Endothelial cell of umbilical vein (primary cell): ENCODE data around the gene WASF2. TPM values are rescaled to one million over a fixed set of nuclear protein-coding genes. Genes with fewer than 3 reads are reported as not detected.

Experiments
- BruUV-seq: library from RNA; stranded (reverse); fragments of 400-500 nt; replicated peaks from 2 replicates; lab custom pipeline; 2021; lab: Mats Ljungman, UMichigan
- CTCF ChIA-PET: fragments of 300-600, 350-600 bp; sonication (Branson Sonifier 250); formaldehyde crosslinking; loops from one replicate; lab custom pipeline; 2021; ENCODE audit warnings: antibody characterized with exemption, inconsistent platforms; lab: Charles Lee
- POLR2A ChIA-PET: fragments of 300-600, 350-600 bp; sonication (Branson Sonifier 250); formaldehyde crosslinking; loops from one replicate; lab custom pipeline; 2021; ENCODE audit warnings: antibody characterized with exemption, inconsistent platforms; lab: Charles Lee
- DNase-seq: peaks from one replicate; pipeline ENCODE4 v3.0.0-alpha.2; 2011; ENCODE audit warnings: low read depth, low spot score
- FAIRE-seq: peaks from 2 replicates; lab custom pipeline; 2011; peaks lifted over from hg19 to GRCh38; lab: Jason Lieb, UNC
- H2AFZ ChIP-seq: 2 replicates; pipeline ENCODE4 v1.6.0; 2012; ENCODE audit warnings: low read depth, low read length, control low read depth, inconsistent platforms
- H3K27ac ChIP-seq: 2 replicates; pipeline ENCODE4 v1.5.1; 2011; ENCODE audit warnings: low read depth, mild to moderate bottlenecking, control low read depth, low read length, moderate library complexity; ENCODE audit not compliant: insufficient read depth
- H3K27me3 ChIP-seq, 2 experiments: 2 replicates each; pipeline versions ENCODE4 v1.6.0 to v1.6.1; 2011; ENCODE audit warnings: low read length in 2 of 2, mixed read lengths in 1 of 2; ENCODE audit not compliant: control insufficient read depth in 2 of 2, insufficient read depth in 2 of 2
- H3K36me3 ChIP-seq, 2 experiments: 2 replicates in 1 of 2; 3 replicates in 1 of 2; pipeline ENCODE4 v1.5.1; 2011; ENCODE audit warnings: low read length in 2 of 2, mild to moderate bottlenecking in 1 of 2, moderate library complexity in 1 of 2; ENCODE audit not compliant: control insufficient read depth in 2 of 2, insufficient read depth in 2 of 2; ENCODE audit errors: extremely low read depth in 1 of 2
- H3K4me1 ChIP-seq: 3 replicates; pipeline ENCODE4 v1.5.1; 2011; ENCODE audit warnings: mild to moderate bottlenecking, low read length; ENCODE audit not compliant: control insufficient read depth, insufficient read depth; ENCODE audit errors: extremely low read depth
- H3K4me2 ChIP-seq: 2 replicates; pipeline ENCODE4 v1.6.1; 2011; ENCODE audit warnings: low read length, control low read depth, mixed read lengths; ENCODE audit not compliant: insufficient read depth
- H3K4me3 ChIP-seq, 3 experiments: fragments of 200-600 bp in 1 of 3; sonication (generic), shearing (Covaris generic) in 1 of 3; replicated peaks in 1 of 3; 2 replicates each; pipeline ENCODE4 v1.5.1; 2011 to 2016; ENCODE audit warnings: control low read depth in 3 of 3, low read length in 3 of 3, mild to moderate bottlenecking in 2 of 3, inconsistent platforms in 1 of 3, low read depth in 1 of 3, moderate library complexity in 1 of 3; ENCODE audit not compliant: insufficient read depth in 1 of 3
- H3K79me2 ChIP-seq: 2 replicates; pipeline ENCODE4 v1.6.0; 2012; ENCODE audit warnings: low read length, inconsistent platforms; ENCODE audit not compliant: control insufficient read depth, insufficient read depth
- H3K9ac ChIP-seq: replicated peaks from 2 replicates; pipeline ENCODE3; 2011; ENCODE audit warnings: low read length, control low read depth; ENCODE audit not compliant: insufficient read depth; ENCODE audit errors: extremely low read depth
- H3K9me1 ChIP-seq: replicated peaks from 3 replicates; pipeline ENCODE4 v1.6.0; 2011; ENCODE audit warnings: mild to moderate bottlenecking, low read length; ENCODE audit not compliant: control insufficient read depth, insufficient read depth; ENCODE audit errors: extremely low read depth
- H3K9me3 ChIP-seq: replicated peaks from 2 replicates; pipeline ENCODE4 v1.5.1; 2012; ENCODE audit warnings: low read length, inconsistent platforms; ENCODE audit not compliant: control insufficient read depth, insufficient read depth
- H4K20me1 ChIP-seq: replicated peaks from 2 replicates; pipeline ENCODE3; 2011; ENCODE audit warnings: mild to moderate bottlenecking, low read length; ENCODE audit not compliant: control insufficient read depth, insufficient read depth; ENCODE audit errors: extremely low read depth
- CTCF ChIP-seq, 2 donors: IDR thresholded peaks; 1 replicate in 1 of 2; 2 replicates in 1 of 2; pipeline ENCODE4 v1.5.1; 2011; ENCODE audit warnings: low read length in 2 of 2, mild to moderate bottlenecking in 2 of 2, moderate library complexity in 2 of 2, control low read depth in 1 of 2, inconsistent platforms in 1 of 2, low read depth in 1 of 2; ENCODE audit not compliant: insufficient read depth in 1 of 2; ENCODE audit errors: extremely low read depth in 1 of 2
- EZH2 ChIP-seq: IDR thresholded peaks from 2 replicates; pipeline ENCODE4 v1.6.1; 2012; ENCODE audit warnings: borderline replicate concordance, low read depth, mild to moderate bottlenecking, moderate library complexity, low read length, inconsistent platforms; ENCODE audit not compliant: severe bottlenecking
- FOS ChIP-seq: IDR thresholded peaks from 2 replicates; pipeline ENCODE4 v1.6.1; 2011; ENCODE audit warnings: mild to moderate bottlenecking, low read length, moderate library complexity, borderline replicate concordance; ENCODE audit not compliant: insufficient read depth
- GATA2 ChIP-seq: IDR thresholded peaks from 2 replicates; pipeline ENCODE4 v1.7.0; 2011; ENCODE audit warnings: low read depth, mild to moderate bottlenecking, moderate library complexity, mixed read lengths, low read length; ENCODE audit not compliant: insufficient read length, insufficient read depth
- JUN ChIP-seq: IDR thresholded peaks from 2 replicates; pipeline ENCODE4 v1.6.1; 2011; ENCODE audit warnings: borderline replicate concordance, low read depth; ENCODE audit not compliant: insufficient read length, insufficient read depth
- MAX ChIP-seq: IDR thresholded peaks from 2 replicates; pipeline ENCODE4 v1.6.1; 2011; ENCODE audit not compliant: insufficient read depth, insufficient read length
- MYC ChIP-seq: IDR thresholded peaks from one replicate; pipeline ENCODE4 v1.6.1; 2011; ENCODE audit warnings: mild to moderate bottlenecking, low read depth, low read length
- POLR2A ChIP-seq: IDR thresholded peaks from 2 replicates; pipeline ENCODE4 v1.6.1; 2012; ENCODE audit warnings: low read depth, mild to moderate bottlenecking, control low read depth, low read length
- POLR2AphosphoS5 ChIP-seq: IDR thresholded peaks from 2 replicates; pipeline ENCODE4 v1.6.1; 2012; ENCODE audit warnings: low read depth, mild to moderate bottlenecking, control low read depth, low read length, moderate library complexity; ENCODE audit not compliant: insufficient read depth
- dilution Hi-C: fragments of 300-500 bp; cut with MboI; formaldehyde crosslinking; loops from one replicate; pipeline ENCODE4 v1.15.0; 2019; ENCODE audit warnings: low sequenced_read_pairs; ENCODE audit not compliant: extremely low pct_ligation_motif_present
- intact Hi-C: fragments of 100-400 bp; cut with micrococcal nuclease; formaldehyde crosslinking; loops from one replicate; pipeline ENCODE4 v1.10.0; 2022
- polyA plus RNA-seq, 4 experiments: library from polyadenylated mRNA; depleted of rRNA in 3 of 4; stranded (reverse) in 3 of 4; unstranded in 1 of 4; fragments of >200 nt; gene quantifications; 2 replicates each; pipeline versions ENCODE4 v1.2.1 to v1.2.3, GENCODE V29; 2011 to 2012; ENCODE audit warnings: missing spikeins in 1 of 4
- total RNA-seq: library from RNA; stranded (reverse); gene quantifications from 2 replicates; pipeline ENCODE4 v1.2.3, GENCODE V29; 2021

WASF2 gene
- total and polyA plus RNA-seq, 2 donors (not counting 3 experiments of a cell fraction or from before 2014, with no cell fraction given): 76.9 to 172 TPM

GRCh38 chr1:27525296-27526272 lies 35.6 kb upstream of the WASF2 start:
- intact Hi-C loops (loop anchor here (5.0 kb wide), 1 partner anchor 108 kb away; no protein-coding TSS in a partner anchor), dilution Hi-C loops (no loop called here)
- Histone ChIP-seq H3K9me3 (no peaks in the 10 kb centered on the region), H3K36me3 (no peaks in the 10 kb centered on the region), H3K27me3 (peaks cover 3 to 5% of the 10 kb centered on the region in 2 experiments), H3K4me1 (peaks cover 22% of the 10 kb centered on the region), H3K4me3 (no peak overlapping the region), H3K27ac (no peak overlapping the region), H4K20me1 (no peaks in the 10 kb centered on the region), H2AFZ (no peak overlapping the region), H3K79me2 (no peaks in the 10 kb centered on the region), H3K9ac (no peak overlapping the region), H3K4me2 (no peak overlapping the region), H3K9me1 (no peaks in the 10 kb centered on the region)
- no peak for FAIRE-seq
- no TSS peak for BruUV-seq
- POLR2A ChIA-PET: no interaction called here
- CTCF ChIA-PET: interaction anchor here (1.1 to 1.8 kb wide), 3 partner anchors 9 to 109 kb away, joined by 3 to 5 read pairs (median 4); no protein-coding TSS in a partner anchor
- no peak for DNase-seq
- TF ChIP-seq POLR2A (no peak), GATA2 (no peak), CTCF (IDR thresholded peaks at IDR 0.05; ENCODE audit: extremely low read depth in 1 of 2, insufficient read depth in 1 of 2, low read depth in 1 of 2, low read length in 2 of 2) (no peak), MYC (no peak), POLR2AphosphoS5 (no peak), FOS (no peak), MAX (no peak), EZH2 (no peak), JUN (no peak)
